NCI-H1092 (cell line): Measurements from ENCODE around the gene MAST4.
"Not testable (repeated sequence)": the region's sequence is repeated elsewhere in the genome, so short reads cannot be mapped to it uniquely, and the experiment has no call there.

ENCODE experiments used
- DNase-seq: peaks from one replicate; lab custom pipeline; 2025; lab: John Stamatoyannopoulos, UW

The MAST4 gene

DNA sequence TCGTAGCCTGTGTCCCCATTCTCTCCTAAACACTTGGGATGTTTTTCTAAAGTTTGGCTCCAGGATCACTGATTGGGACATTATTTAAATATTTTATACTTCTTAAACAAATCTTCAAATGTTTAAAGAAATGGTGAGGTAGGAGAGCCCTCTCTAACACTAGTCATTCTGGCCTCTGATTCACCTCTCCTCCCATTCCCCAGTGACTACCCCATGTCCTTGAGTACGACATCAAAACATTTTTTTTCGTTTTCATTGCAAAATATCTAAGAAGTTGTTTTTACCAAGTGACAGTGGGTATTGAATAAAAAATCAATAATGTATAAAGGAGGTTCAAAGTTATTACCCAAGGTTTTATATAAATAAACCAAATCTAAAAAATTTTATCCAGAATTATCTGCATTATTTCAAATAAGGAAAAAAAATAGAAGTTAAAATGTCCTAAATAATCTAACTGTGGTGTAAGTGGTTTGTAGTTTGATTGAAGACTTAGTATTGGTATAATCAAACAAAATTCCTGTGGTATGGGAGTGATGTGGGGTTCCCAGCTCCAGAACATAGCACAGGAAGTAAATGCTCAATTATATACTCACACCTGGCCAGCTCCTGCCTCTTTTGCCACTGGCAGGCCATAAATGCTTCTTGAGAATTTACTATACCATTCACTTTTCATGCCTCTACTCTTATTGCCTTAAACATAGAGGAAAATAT lies 51.1 kb downstream of the MAST4 start:
- no peak for DNase-seq

GRCh38 chr5:66652818-66653217 lies 56.6 kb downstream of the MAST4 start:
- no peak for DNase-seq

- no peak for DNase-seq
Observed at GRCh38 chr5:66653325-66653724, 57.1 kb downstream of the MAST4 start.

DNA sequence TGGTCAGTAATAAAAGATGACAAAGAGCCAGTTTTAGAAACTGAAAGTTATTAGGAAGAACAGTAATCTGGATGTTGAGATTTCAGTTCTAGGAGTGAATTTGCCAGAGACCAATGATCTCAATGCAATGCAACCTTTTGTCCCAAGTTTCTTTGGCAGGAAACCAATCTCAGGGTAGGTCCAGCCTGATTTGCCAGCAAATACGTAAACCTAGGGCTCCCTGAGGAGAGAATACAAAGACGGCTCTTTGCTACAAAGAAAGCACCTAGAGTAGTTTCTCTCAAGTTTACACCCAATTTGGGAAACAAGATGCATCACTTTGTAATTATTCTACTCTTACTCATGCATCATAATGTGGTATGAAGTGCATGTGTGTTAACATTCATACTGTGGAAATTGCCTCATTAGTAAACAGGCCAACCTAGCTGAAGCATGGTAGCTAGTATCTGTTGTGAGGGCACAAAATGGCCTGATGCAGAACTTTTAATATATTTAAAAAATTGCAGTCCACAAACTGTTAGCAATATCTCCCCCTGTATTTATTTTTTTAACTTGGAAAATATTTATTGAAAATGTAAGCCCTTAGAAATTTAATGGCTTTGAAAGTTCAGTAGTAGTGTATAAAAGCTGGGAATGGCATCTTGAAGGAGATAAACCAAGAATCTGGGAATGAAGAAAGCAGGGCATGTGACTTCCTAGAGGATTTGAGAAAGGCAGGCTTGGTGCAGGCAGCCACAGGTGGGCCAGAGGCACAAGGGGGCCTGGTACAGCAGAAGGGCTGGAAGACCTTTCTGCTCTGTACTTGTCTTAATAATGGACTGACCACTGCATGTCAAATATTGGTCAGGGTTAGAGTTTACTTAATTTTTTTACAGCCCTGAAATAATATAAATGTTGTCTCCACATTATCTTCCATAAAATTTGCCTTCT lies 59.5 kb downstream of the MAST4 start:
- no peak for DNase-seq

DNA sequence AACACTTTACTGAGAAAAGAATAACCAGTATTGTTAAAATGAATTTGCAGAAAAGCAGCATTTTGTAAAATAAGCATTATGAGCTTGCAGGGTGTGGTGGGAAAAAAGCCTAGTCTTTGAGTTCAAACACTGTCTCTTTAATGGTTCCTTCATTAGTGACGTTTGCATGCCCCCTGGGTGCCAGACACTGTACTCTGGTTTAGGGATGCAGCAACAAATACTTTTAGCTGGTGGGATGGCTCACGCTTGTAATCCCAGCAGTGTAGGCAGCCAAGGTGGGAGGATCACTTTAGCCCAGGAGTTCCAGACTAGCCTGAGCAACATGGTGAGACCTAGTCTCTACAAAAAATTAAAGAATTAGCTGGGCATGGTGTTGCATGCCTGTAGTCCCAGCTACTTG lies 62.3 kb downstream of the MAST4 start:
- DNase-seq, result no peak

DNA sequence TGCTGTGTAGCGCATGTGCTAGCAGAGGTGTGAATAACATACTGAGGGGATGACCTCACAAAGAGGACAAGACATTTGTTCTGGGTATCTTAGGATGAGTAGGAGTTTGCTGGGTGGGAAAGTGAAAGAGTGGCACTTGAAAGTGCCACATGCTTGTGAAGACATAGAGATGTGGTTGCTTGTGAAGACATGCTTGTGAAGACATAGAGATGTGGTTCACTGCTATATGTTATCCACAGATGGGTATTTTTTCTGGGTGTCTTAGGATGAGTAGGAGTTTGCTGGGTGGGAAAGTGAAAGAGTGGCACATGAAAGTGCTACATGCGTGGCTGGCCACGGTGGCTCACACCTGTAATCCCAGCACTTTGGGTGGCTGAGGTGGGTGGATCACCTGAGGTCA lies 63.6 kb downstream of the MAST4 start:
- DNase-seq, result no peak

DNA sequence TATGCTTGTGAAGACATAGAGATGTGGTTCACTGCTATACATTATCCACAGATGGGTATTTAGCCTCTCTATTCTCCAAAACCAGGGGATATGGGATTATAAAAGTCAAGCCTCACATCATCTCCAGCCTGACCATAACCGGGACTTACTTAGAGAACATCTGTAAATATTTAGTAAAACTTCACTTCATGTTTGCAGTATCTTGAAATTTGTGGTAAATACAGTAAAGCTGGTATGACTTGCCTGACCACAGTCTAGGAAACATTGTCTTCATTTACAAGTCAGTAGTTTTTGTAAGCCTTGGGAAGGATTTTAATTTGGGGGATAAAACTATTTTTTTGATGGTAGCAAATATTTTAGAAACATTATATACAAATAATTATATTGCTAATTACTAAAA lies 64.2 kb downstream of the MAST4 start:
- DNase-seq, result no peak

GRCh38 chr5:66661149-66661548 lies 65.0 kb downstream of the MAST4 start:
- DNase-seq, result no peak

DNA sequence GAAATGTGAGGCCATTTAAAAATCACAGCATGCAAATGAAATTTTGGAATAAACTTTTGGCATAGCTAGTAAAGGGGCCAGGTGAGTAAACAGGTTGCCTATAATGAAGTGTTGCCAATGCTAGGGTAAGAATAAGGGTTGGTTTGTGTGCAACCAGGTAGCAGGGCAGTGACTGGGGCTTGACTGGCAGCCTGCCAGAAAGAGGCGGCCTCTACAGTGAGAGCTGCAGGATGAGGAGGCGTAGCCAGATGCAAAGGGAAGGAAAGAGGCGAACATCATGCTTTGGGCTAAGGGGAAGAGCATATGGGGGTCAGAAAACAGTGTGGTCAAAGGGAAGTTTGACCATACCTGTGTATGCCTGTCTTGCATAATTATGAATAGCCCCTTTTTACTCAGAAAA lies 70.6 kb downstream of the MAST4 start:
- DNase-seq, result peak; percentile 38

DNA sequence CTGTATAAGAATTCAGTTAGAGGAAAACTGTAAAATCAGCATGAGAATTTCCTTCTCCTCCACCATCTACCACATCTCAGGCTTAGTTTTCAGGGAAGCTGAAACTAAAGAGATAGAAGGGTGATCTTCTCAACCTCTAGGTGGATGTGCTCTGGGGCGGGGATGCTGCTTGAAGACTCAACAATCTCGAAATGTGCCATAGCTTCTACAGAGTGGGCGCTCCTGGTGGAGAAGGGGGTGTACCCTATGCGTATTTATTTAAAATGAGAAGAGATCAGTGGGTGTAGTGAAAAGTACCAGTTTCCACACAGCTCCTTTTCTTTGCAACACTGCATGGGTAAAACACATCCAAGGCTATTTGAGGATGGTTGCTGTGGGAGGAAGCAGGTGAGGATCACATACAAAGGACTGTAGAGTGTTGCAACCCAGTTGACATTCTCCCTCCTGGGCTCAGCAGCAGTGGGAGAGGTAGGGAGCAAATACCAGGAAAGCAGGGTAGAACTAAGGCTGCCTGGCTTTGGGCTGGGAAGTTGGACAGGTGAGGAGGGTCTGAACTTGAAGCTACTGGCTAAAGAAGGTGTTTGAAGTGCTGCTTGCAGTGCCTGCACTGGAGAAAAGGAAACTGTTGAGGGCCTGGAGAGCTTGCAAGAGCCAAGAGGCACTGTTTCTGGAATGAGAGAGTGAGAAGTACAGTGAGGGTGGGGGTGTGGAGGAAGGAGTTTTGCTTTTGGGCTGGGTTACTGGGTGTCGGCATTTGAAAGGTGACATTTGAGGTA lies 73.1 kb downstream of the MAST4 start:
- no peak for DNase-seq

- no peak for DNase-seq
Observed at GRCh38 chr5:66669862-66670195, 73.6 kb downstream of the MAST4 start.

DNA sequence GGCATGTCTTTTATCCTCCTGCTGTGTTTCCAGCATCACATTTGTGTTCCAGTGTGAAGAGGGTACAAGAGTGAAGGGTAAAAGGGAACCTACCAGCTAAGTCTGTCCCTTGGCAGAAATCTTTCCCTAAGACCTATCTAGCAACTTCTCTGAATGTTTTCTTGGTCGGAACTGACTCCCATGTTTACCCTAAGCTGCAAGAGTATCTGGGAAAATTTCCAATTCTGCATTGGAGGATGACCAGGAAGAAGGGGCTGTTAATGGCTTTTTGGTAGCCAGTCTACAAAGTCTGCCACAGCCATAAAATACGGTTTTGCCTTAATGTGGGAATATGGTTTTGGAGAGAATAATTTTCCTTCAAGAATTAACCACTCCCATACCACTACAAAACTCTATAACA lies 75.1 kb downstream of the MAST4 start:
- DNase-seq, result no peak

- no peak for DNase-seq
Observed at GRCh38 chr5:66674802-66675201, 78.6 kb downstream of the MAST4 start.

- no peak for DNase-seq
Observed at GRCh38 chr5:66675406-66675805, 79.2 kb downstream of the MAST4 start.

DNA sequence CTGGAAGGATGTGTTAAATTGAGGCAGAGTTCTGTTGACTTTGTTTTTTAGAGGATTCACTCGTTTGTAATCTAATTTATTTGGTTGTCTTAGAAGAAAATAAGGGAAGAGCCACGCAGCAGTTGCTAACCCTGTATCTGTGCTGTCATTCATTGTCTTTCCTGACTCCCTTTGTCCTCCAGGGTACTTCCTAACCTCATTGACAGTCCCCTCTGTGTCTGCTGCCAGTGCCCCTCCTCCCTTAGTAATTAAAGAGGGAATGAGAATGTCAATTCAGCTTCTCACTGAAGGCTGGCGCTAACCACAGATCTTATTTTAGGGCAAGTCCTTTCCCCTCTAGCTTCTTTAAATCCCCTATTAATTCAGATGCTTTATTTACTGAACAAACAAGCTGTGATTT lies 84.0 kb downstream of the MAST4 start:
- DNase-seq, result no peak

DNA sequence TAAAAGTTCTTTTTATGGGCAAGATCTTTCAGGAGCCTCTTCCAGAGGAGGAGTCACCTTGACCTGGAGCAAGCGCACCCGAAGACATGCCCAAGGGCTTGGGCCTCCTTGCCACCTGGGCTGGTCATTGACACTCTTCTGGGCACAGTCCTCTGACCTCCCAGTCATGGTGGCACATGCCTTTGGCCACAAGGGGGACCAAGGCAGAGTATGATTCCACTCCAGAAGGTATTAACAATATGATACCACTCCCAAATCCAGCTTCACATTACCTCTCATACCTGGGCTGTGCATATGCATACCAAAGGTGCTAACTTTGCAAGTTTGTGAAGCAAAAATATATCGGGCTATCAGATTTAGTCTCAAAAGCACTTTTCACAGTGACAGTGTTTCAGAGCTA lies 84.6 kb downstream of the MAST4 start:
- DNase-seq, result no peak

GRCh38 chr5:66684663-66685062 lies 88.5 kb downstream of the MAST4 start:
- no peak for DNase-seq

DNA sequence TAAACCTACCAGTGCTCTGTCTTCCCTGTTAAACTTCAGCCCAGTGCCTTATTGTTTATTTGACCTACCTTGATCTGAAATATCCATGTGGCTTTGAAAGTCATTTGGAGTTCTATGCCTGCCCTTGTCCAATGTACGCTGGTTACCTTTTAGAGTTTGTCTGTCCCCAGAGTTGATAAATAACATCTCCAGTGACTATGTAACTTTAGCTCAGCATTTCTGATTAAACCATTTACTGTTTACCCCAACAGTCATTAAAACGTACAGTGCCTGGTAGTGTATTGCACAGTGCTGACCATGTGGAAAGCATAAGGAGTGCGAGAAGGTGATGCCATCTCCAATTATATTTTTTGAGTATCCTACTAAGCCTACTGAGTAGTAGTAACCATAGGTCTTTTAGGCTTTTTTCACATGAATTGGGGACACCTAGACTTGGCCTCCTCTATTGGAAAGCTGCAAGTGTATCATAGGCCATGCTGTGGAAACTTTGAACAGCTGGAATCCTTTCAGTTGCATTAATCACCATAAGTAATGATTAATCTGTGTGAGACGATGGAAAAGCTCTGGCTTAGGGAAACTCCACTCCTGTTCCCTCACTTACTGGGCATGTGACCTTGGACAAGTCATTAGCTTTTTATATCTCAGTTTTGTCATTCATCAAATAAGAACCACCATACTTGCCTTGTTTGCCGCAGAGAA lies 93.5 kb downstream of the MAST4 start:
- no peak for DNase-seq

- no peak for DNase-seq
Observed at GRCh38 chr5:66694036-66694435, 97.8 kb downstream of the MAST4 start.

DNA sequence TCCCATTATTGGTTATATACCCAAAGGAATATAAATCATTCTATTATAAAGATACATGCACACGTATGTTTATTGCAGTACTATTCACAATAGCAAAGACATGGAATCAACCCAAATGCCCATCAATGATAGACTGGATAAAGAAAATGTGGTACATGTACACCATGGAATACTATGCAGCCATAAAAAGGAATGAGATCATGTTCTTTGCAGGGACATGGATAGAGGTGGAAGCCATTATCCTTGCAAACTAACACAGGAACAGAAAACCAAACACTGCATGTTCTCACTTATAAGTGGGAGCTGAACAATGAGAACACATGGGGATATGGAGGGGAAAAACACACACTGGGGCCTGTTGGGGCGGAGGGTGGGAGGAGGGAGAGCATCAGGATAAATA lies 99.6 kb downstream of the MAST4 start:
- DNase-seq, result not testable (repeated sequence)

GRCh38 chr5:66697796-66698564 lies 101.8 kb downstream of the MAST4 start:
- no peak for DNase-seq
